Transverse colon (tissue), 4 donors: ENCODE results near the gene GPRIN3. TPM values are rescaled to one million over a fixed set of nuclear protein-coding genes. Genes with fewer than 3 reads are reported as not detected.

ENCODE experiments used
- DNase-seq: peaks from one replicate; pipeline ENCODE4 v3.0.0-alpha.2; 2019
- H3K27ac ChIP-seq, 4 donors: fragments of 200-600 bp; sonication (generic); 2 replicates each; pipeline ENCODE4 v1.5.1; 2016 to 2018; ENCODE audit warnings: inconsistent platforms in 4 of 4
- H3K27me3 ChIP-seq: fragments of 200-600 bp; sonication (generic); 2 replicates; pipeline ENCODE4 v1.5.1; 2017; ENCODE audit warnings: inconsistent platforms
- H3K36me3 ChIP-seq, 4 donors: fragments of 200-600 bp; sonication (generic); 2 replicates each; pipeline ENCODE4 v1.5.1; 2017 to 2019; ENCODE audit warnings: inconsistent platforms in 4 of 4
- H3K4me1 ChIP-seq, 4 donors: fragments of 200-600 bp; sonication (generic); 2 replicates each; pipeline ENCODE4 v1.5.1; 2017 to 2020; ENCODE audit warnings: inconsistent platforms in 4 of 4
- H3K4me3 ChIP-seq, 4 donors: fragments of 200-600 bp; sonication (generic); 1 replicate in 1 of 4; 2 replicates in 3 of 4; pipeline versions ENCODE4 v1.5.1 to v1.6.1; 2017 to 2019; ENCODE audit warnings: inconsistent platforms in 4 of 4
- H3K9me3 ChIP-seq, 2 donors: fragments of 200-600 bp; sonication (generic); 2 replicates each; pipeline ENCODE4 v1.5.1; 2017 to 2019; ENCODE audit warnings: inconsistent platforms in 2 of 2
- CTCF ChIP-seq, 5 experiments: fragments of 200-600 bp in 3 of 5; fragments of 450-650 bp in 2 of 5; sonication (generic) in 3 of 5; IDR thresholded peaks; 1 replicate in 2 of 5; 2 replicates in 3 of 5; pipeline ENCODE4 v1.5.1; 2016 to 2017; ENCODE audit warnings: antibody characterized with exemption in 5 of 5, inconsistent platforms in 3 of 5, mild to moderate bottlenecking in 2 of 5, moderate library complexity in 1 of 5
- EP300 ChIP-seq: sonication (generic); formaldehyde crosslinking; IDR thresholded peaks from one replicate; pipeline ENCODE4 v1.6.1; 2017; ENCODE audit warnings: antibody characterized with exemption, low read depth
- POLR2A ChIP-seq: fragments of 450-650 bp; IDR thresholded peaks from one replicate; pipeline ENCODE4 v1.6.1; 2016; ENCODE audit warnings: antibody characterized with exemption, mild to moderate bottlenecking, moderate library complexity
- POLR2AphosphoS5 ChIP-seq, 3 donors: sonication (generic); formaldehyde crosslinking; IDR thresholded peaks; one replicate each; pipeline ENCODE4 v1.6.1; 2016; ENCODE audit warnings: antibody characterized with exemption in 3 of 3
- WGBS, 2 donors: methylation state at CpG; one replicate each; pipeline ENCODE4 v1.1.5; 2018; ENCODE audit warnings: low coverage in 1 of 2; 5-methylcytosine and 5-hydroxymethylcytosine counted together
- in situ Hi-C, 4 donors: fragments of 200-750 bp; cut with MboI; loops; one replicate each; pipeline versions ENCODE4 v1.15.0 to v1.15.1; 2017; ENCODE audit warnings: low sequenced_read_pairs in 3 of 4, low pct_ligation_motif_present in 1 of 4, low pct_unique_long_range_greater_than_20kb in 1 of 4
- intact Hi-C: fragments of 100-400 bp; cut with DNase I; formaldehyde crosslinking; loops from one replicate; pipeline ENCODE4 v1.15.1; 2023; ENCODE audit warnings: low total_unique reads
- total RNA-seq, 4 donors: library from RNA; depleted of rRNA; stranded (reverse); fragments of >200 nt; gene quantifications; one replicate each; pipeline ENCODE4 v1.1.0, GENCODE V29; 2016

The GPRIN3 gene
- total RNA-seq, 4 donors from 2014 or later = 10.1 to 21.4 (median 12.8) TPM

- TF ChIP-seq POLR2AphosphoS5 (IDR thresholded peaks at IDR 0.05) (no peak), EP300 (no peak), POLR2A (no peak)
- Histone ChIP-seq H3K9me3 (no peaks in the 10 kb centered on the region), H3K36me3 (no peaks in the 10 kb centered on the region), H3K27ac (peak overlapping the region; percentile 81 to 88 (median 85)), H3K4me3 (peak overlapping the region; percentile 67 to 88 (median 72)), H3K27me3 (no peaks in the 10 kb centered on the region), H3K4me1 (peaks cover 6 to 35% (median 25%) of the 10 kb centered on the region in 4 donors)
- 0 to 28% methylated on average over 1 to 6 of the region's 6 CpGs for WGBS, 2 donors
- in situ Hi-C loops (no loop called here), intact Hi-C loops (no loop called here)
- DNase-seq = no peak
These were observed 531 bp upstream of the GPRIN3 start for GRCh38 chr4:89308161-89308500.

GRCh38 chr4:89307178-89307445, 488 bp downstream of the GPRIN3 start:
- TF ChIP-seq CTCF (IDR thresholded peaks at IDR 0.05) (no peak), POLR2AphosphoS5 (IDR thresholded peaks at IDR 0.05) (no peak), POLR2A (no peak), EP300 (no peak)
- in situ Hi-C loops (no loop called here), intact Hi-C loops (no loop called here)
- H3K36me3 ChIP-seq = no peaks in the 10 kb centered on the region
- H3K27ac ChIP-seq = peak overlapping the region; percentile 81 to 88 (median 85)
- peak overlapping the region; percentile 67 to 88 (median 72) for H3K4me3 ChIP-seq
- no peak for DNase-seq
- no peaks in the 10 kb centered on the region for H3K9me3 ChIP-seq
- 8% methylated on average over 6 of the region's 6 CpGs; no CpG with 5 or more reads in 1 of the 2 donors for WGBS, 2 donors
- no peaks in the 10 kb centered on the region for H3K27me3 ChIP-seq
- H3K4me1 ChIP-seq = peaks cover 6 to 45% (median 31%) of the 10 kb centered on the region in 4 donors

GRCh38 chr4:89306486-89307177, 968 bp downstream of the GPRIN3 start:
- in situ Hi-C loops = no loop called here
- H3K4me1 ChIP-seq = peaks cover 6 to 50% (median 35%) of the 10 kb centered on the region in 4 donors
- no peaks in the 10 kb centered on the region for H3K9me3 ChIP-seq
- no peaks in the 10 kb centered on the region for H3K36me3 ChIP-seq
- H3K4me3 ChIP-seq = peak overlapping the region in 3 of 4 donors; percentile 67 to 88 (median 77)
- TF ChIP-seq CTCF (IDR thresholded peaks at IDR 0.05) (no peak), POLR2AphosphoS5 (IDR thresholded peaks at IDR 0.05) (no peak), POLR2A (no peak), EP300 (no peak)
- DNase-seq = no peak
- WGBS, 2 donors = 19 to 35% methylated on average over 11 of the region's 11 CpGs
- intact Hi-C loops = no loop called here
- no peaks in the 10 kb centered on the region for H3K27me3 ChIP-seq
- peak overlapping the region; percentile 81 to 88 (median 85) for H3K27ac ChIP-seq

- H3K9me3 ChIP-seq = no peaks in the 10 kb centered on the region
- peak overlapping the region in 3 of 4 donors; percentile 67 to 88 (median 77) for H3K4me3 ChIP-seq
- peaks cover 6 to 58% (median 41%) of the 10 kb centered on the region in 4 donors for H3K4me1 ChIP-seq
- no peak for TF ChIP-seq POLR2A
- no peak for TF ChIP-seq CTCF (IDR thresholded peaks at IDR 0.05)
- peak in 2 of 3 donors; percentile 33 to 38 for TF ChIP-seq POLR2AphosphoS5 (IDR thresholded peaks at IDR 0.05)
- TF ChIP-seq EP300 = no peak
- intact Hi-C loops = no loop called here
- H3K27me3 ChIP-seq = no peaks in the 10 kb centered on the region
- peak overlapping the region; percentile 81 to 88 (median 85) for H3K27ac ChIP-seq
- WGBS, 2 donors = 33 to 37% methylated on average over 7 to 8 of the region's 8 CpGs
- in situ Hi-C loops = no loop called here
- no peaks in the 10 kb centered on the region for H3K36me3 ChIP-seq
- DNase-seq = no peak
These were observed 1.7 kb downstream of the GPRIN3 start for GRCh38 chr4:89305712-89306437.
